Hepatocyte (in vitro differentiated cells): Measurements from ENCODE around the gene RB1.

Experiments
- EZH2 ChIP-seq: fragments of 200-600 bp; sonication (generic); IDR thresholded peaks from 2 replicates; pipeline ENCODE4 v1.6.1; 2016; ENCODE audit warnings: antibody characterized with exemption, mild to moderate bottlenecking, borderline replicate concordance
- EZH2phosphoT487 ChIP-seq: fragments of 200-600 bp; sonication (generic); IDR thresholded peaks from one replicate; pipeline ENCODE4 v1.6.1; 2018; ENCODE audit warnings: antibody characterized with exemption, mild to moderate bottlenecking, low read depth, moderate library complexity; ENCODE audit not compliant: unreplicated experiment, severe bottlenecking
- TF ChIP-seq, protein P1 (sequence below): fragments of 200-600 bp; sonication (generic); IDR thresholded peaks from 2 replicates; pipeline ENCODE4 v1.5.1; 2016; ENCODE audit warnings: antibody characterized with exemption, mild to moderate bottlenecking; ENCODE audit not compliant: poor library complexity

DNA sequence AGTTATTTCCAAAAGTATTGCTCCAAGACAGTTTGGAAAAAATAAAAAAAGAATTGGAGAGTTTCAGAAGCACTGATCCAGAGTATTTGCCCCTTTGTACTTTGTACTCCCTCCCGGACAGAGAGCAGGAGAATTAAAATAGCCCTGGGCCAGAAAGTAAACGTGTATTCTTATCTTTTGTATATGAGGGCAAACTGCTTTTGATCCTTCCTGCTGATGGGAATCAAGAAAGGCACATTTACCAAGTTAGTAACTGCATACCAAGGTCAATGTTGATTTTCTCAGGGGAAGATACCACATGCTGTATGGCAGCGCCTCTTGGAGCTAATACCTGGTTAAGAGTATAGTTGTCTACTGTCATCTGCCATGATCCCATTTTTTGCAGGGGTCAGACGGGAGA is 10.9 kb upstream of the RB1 start:
- TF ChIP-seq, protein P1, sequence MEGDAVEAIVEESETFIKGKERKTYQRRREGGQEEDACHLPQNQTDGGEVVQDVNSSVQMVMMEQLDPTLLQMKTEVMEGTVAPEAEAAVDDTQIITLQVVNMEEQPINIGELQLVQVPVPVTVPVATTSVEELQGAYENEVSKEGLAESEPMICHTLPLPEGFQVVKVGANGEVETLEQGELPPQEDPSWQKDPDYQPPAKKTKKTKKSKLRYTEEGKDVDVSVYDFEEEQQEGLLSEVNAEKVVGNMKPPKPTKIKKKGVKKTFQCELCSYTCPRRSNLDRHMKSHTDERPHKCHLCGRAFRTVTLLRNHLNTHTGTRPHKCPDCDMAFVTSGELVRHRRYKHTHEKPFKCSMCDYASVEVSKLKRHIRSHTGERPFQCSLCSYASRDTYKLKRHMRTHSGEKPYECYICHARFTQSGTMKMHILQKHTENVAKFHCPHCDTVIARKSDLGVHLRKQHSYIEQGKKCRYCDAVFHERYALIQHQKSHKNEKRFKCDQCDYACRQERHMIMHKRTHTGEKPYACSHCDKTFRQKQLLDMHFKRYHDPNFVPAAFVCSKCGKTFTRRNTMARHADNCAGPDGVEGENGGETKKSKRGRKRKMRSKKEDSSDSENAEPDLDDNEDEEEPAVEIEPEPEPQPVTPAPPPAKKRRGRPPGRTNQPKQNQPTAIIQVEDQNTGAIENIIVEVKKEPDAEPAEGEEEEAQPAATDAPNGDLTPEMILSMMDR = no peak
- TF ChIP-seq EZH2 (no peak), EZH2phosphoT487 (no peak)
